ENCODE measurements around the gene PPIP5K1.

The PPIP5K1 gene

DNA sequence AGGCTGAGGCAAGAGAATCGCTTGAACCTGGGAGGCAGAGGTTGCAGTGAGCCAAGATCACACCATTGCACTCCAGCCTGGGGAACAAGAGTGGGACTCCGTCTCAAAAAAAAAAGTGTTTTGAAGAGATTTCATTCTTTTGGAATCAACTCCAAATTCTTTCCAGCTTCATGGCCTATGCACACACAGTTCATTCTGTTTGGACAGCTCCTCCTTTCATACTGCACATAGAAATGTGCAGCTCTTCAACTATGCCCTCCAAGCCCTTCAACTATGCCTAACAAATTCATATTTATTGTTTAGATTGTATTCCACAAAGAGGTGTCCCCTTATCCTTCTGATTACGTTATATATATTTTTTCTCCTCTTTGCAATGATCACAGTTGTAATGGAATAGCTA is 101.2 kb downstream of the PPIP5K1 start:
- no peak for DNase-seq (ENCODE audit: low read depth)

DNA sequence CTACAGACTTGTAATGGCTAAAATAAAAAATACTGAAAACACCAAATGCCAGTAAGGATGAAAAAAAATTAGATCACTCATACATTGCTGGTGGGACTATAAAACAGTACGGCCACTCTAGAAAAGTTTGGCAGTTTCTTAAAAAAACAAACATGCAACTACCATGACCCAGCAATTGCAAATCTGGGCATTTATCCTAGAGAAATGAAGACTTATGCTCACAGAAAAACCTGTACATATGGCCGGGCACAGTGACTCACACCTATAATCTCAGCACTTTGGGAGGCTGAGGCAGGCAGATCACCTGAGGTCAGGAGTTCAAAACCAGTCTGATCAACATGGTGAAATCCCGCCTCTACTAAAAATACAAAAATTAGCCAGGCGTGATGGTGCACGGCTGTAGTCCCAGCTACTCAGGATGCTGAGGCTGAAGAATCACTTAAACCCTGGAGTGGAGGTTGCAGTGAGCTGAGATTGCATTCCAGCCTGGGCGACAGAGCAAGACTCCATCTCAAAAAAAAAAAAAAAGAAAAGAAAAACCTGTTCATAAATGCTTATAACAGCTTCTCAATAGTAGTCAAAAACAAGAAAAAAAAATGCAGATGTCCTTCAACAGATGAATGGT is 102.6 kb downstream of the PPIP5K1 start:
- DNase-seq (ENCODE audit: low read depth): no peak

DNA sequence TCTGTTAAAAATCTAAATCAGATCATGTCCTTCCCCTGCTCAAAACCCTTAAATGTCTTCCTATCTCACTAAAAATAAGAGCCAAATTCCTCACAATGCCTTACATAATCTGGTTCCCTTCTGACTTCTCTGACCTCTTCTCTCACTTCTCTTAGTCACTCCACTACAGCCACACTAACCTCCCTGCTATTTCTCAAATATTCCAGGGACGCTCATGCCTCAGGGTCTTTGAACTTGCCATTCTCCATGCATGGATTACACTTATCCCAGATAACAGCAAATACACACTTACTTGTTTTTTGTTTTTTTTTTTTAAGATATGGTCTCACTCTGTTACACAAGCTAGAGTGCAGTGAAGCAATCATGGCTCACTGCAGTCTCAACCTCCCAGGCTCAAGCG is 105.6 kb downstream of the PPIP5K1 start:
- DNase-seq (ENCODE audit: low read depth): no peak

Data from T follicular helper cell (primary cell).